IMR-90 (cell line): ENCODE measurements around the gene CD248.

Experiments used
- CEBPB ChIP-seq: IDR thresholded peaks from 2 replicates; pipeline ENCODE4 v1.6.1; 2012; ENCODE audit warnings: low read depth, low read length, improper control_type of control experiment
- CHD1 ChIP-seq: IDR thresholded peaks from 2 replicates; pipeline ENCODE4 v1.6.1; 2012; ENCODE audit warnings: low read depth, low read length, improper control_type of control experiment
- CTCF ChIP-seq: conservative IDR thresholded peaks from 2 replicates; pipeline ENCODE4 v1.5.1; 2012; ENCODE audit warnings: mild to moderate bottlenecking, low read depth, low read length, improper control_type of control experiment
- ELK1 ChIP-seq: fragments of 150-350 bp; IDR thresholded peaks from 2 replicates; pipeline ENCODE4 v1.6.1; 2016; ENCODE audit warnings: low read depth, mild to moderate bottlenecking, low read length, moderate library complexity, borderline replicate concordance
- MAFK ChIP-seq: IDR thresholded peaks from 2 replicates; pipeline ENCODE4 v1.6.1; 2012; ENCODE audit warnings: low read depth, low read length, improper control_type of control experiment
- MAZ ChIP-seq: IDR thresholded peaks from 2 replicates; pipeline ENCODE4 v1.6.1; 2012; ENCODE audit warnings: low read depth, mild to moderate bottlenecking, low read length, improper control_type of control experiment, moderate library complexity, borderline replicate concordance
- MXI1 ChIP-seq: IDR thresholded peaks from 2 replicates; pipeline ENCODE4 v1.6.1; 2012; ENCODE audit warnings: low read depth, mild to moderate bottlenecking, low read length, moderate library complexity, borderline replicate concordance
- POLR2A ChIP-seq: IDR thresholded peaks from 2 replicates; pipeline ENCODE4 v1.6.1; 2012; ENCODE audit warnings: mild to moderate bottlenecking, low read depth, low read length
- RAD21 ChIP-seq: IDR thresholded peaks from 2 replicates; pipeline ENCODE4 v1.6.1; 2012; ENCODE audit warnings: low read length, improper control_type of control experiment
- RCOR1 ChIP-seq: IDR thresholded peaks from 2 replicates; pipeline ENCODE4 v1.6.1; 2012; ENCODE audit warnings: mild to moderate bottlenecking, low read length, improper control_type of control experiment; ENCODE audit not compliant: insufficient replicate concordance
- RFX5 ChIP-seq: IDR thresholded peaks from 2 replicates; pipeline ENCODE4 v1.8.0; 2012; ENCODE audit warnings: low read depth, mild to moderate bottlenecking, low read length, moderate library complexity
- SMC3 ChIP-seq: fragments of 150-350 bp; IDR thresholded peaks from 2 replicates; pipeline ENCODE4 v1.6.1; 2016; ENCODE audit warnings: low read depth, mild to moderate bottlenecking, antibody characterized with exemption, low read length, moderate library complexity
- USF2 ChIP-seq: fragments of 150-350 bp; IDR thresholded peaks from 2 replicates; pipeline ENCODE4 v1.6.1; 2017; ENCODE audit warnings: mild to moderate bottlenecking, antibody characterized with exemption, low read length, low read depth

- TF ChIP-seq CTCF (no peak), MAZ (peak; percentile 80; the same call in 1 of the 2 replicates), POLR2A (no peak), RCOR1 (peak; percentile 94), RFX5 (no peak), SMC3 (no peak), CEBPB (no peak), USF2 (no peak), RAD21 (no peak), MAFK (peak; percentile 27; the same call in 1 of the 2 replicates), MXI1 (peak; percentile 97), ELK1 (no peak), CHD1 (no peak)
These were observed 27.1 kb downstream of the CD248 start for GRCh38 chr11:66289548-66290329.
